Measurements from ENCODE around the gene CCDC47. TPM values are rescaled to one million over a fixed set of nuclear protein-coding genes. Genes with fewer than 3 reads are reported as not detected.

The CCDC47 gene
- polyA plus RNA-seq, 5 donors, result 79.7 to 107 (median 85.9) TPM

DNA sequence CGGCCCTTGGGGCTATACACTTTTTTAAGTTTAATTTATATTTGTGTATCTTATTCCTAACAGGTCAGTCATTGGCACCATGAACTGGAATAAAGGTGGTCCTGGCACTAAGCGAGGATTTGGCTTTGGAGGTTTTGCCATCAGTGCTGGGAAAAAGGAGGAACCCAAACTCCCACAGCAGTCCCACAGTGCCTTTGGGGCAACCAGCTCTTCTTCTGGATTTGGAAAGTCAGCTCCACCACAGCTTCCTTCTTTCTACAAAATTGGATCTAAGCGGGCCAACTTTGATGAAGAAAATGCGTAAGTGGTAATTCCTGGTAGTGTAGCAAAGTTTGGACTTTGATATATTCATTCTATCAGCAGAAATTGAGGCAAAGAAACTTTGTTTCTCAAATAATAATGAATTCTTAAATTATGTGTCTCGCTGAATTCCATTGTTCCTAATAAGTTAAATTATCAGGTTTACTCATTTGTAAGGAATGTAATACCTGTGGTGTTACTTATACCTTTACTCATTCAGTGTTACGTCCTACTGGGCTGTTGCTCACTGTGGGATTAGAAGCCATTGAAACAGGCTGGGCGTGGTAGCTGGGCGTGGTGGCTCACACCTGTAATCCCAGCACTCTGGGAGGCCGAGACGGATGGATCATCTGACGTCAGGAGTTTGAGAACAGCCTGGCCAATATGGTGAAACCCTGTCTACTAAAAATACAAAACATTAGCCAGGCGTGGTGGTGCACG, 13.7 kb upstream of the CCDC47 start:
- no peak for DNase-seq

GRCh38 chr17:63786117-63786516, 12.7 kb upstream of the CCDC47 start:
- no peak for DNase-seq

DNA sequence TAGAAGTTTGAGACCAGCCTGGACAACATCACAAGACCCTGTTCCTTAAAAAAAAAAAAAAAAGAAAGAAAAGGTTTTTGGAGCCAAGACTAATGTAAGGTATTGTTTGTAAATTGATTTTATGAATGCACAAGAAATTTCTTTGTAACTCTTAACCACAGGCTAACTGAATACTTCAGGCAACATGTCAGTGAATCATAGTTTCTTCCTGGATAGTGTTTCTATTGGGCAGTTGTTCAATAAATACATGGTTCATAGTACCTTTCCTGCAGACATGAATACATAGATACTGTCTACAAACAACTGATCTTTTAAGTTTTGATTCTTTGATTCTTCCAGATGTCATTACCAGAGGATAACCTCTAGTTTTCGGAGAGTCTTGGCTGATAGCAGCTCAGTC, 12.2 kb upstream of the CCDC47 start:
- DNase-seq, result no peak

DNA sequence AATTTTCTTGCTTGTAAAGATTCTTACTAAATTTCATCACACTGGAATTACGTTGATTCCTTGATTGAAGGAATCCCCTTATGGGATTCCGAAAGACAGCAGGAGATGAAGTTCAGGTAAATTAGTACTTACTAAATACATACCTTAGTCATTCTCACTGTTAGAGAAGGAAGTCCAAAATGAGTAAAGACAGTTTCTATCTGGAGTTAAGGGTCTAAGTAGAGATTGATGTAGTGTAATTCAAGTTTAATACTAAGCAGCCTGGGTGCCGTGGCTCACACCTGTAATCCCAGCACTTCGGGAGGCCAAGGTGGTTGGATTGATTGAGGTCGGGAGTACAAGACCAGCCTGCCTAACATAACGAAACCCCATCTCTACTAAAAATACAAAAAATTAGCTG, 10.1 kb upstream of the CCDC47 start:
- DNase-seq, result no peak

DNA sequence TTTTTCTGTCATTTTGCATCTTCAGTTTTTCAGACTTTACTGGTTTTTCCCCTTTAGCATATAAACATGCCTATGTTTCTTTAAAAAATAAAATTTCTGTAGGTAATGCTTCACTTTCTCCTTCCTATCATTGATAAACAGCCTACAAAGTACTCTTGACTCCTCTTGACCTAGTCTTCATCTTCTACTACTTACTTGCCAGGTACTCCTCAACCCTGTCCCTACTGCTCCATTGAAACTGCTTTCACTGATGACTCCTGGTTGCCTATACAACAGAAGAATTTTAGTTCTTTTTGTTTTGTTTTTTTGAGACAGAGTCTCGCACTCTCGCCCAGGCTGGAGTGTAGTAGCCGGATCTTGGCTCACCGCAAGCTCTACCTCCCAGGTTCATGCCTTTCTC, 7.5 kb upstream of the CCDC47 start:
- no peak for DNase-seq

GRCh38 chr17:63780507-63780906, 7.1 kb upstream of the CCDC47 start:
- DNase-seq, result no peak

- DNase-seq, result no peak
These were observed 2.0 kb upstream of the CCDC47 start for GRCh38 chr17:63775420-63775819.

DNA sequence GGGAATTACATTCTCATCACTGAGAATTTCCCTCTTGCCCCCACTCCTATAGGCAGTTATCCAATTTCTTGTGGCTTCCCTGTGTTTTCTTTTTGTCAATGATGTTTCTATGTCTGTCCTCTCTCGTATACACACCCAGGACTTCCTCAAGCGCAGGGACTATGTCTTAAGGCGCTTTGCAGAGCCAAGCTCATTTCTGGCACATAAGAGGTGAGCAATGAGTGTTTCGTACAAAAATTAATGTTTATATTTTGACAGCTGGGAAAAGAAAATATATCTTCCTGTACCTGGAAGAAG, 1.5 kb upstream of the CCDC47 start:
- peak in 1 of 2 donors; percentile 2 for DNase-seq

DNA sequence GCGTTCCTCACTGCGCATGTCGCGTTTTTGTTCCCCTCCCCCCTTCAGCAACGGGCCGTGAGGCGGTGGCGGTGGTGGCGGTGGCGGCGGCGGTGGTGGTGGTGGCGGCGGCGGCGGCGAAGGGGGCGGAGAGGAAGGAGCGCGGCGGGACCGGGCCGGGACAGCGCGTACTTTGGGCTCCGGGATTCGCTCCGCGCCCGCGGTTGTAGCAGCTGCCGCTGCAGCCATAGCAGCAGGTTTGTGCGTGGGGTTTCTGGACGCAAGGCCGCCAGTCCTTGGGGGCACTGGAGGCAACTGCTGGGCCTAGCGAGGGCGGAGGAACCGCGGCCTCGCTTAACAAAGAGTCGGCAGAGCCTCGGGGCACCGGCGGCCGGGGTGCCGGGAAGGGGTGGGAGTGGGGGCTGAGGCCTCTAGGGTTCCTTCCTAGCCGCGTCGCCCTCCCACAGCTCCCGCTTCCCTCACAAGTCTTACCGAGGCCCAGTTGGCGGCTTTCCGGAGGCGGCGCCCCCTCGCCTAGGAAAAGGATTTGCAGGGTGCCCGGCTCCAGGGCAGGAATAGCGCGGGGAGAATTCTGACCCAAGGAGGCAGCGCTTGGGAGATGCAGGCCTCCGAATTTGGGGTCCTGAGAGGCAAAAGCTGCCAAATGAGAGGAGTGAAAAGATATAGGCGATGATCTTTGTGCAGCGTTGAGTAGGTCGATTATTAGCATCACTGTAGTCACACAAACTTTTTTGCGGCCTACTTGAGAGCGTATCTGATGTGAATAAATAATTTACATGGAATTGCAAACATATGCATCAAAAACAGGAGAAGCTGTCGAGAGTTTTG, 958 bp upstream of the CCDC47 start, which contains the start of gene DDX42:
Gene DDX42 (plus strand): TSS at position 30 of the 828 bp plus-strand sequence. CDS start 12,880 bp downstream, outside the sequence.
- peak; percentile 50 to 56 for DNase-seq

DNA sequence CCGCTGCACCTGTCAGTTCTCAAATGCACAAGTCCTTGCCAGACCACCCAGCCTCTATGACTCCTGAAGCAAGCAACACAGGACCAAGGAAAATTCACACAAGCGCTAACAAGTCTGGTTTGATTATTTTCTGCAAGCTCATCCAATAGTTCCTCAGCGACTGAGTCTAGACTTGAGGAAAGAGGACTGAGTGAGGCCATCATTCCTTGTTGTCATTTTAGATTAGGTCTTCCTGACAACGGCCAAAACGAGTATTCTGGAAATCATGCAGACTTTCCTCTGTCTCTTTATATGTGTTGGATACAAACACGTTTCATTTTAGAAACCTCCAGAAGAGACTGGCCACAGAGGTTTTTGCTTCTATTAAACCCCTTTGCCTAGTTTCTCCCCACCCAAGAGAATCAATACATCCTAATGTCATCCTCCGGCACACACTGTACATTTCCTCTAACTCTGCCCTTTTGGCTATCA, 561 bp downstream of the CCDC47 start:
- DNase-seq, result peak in 1 of 2 donors; percentile 15

- DNase-seq, result no peak
These were observed 5.0 kb downstream of the CCDC47 start for GRCh38 chr17:63768433-63768832.

- DNase-seq, result no peak
These were observed 6.6 kb downstream of the CCDC47 start for GRCh38 chr17:63766754-63767153.

GRCh38 chr17:63764716-63765115, 8.7 kb downstream of the CCDC47 start:
- peak in 1 of 2 donors; percentile 83 for DNase-seq

DNA sequence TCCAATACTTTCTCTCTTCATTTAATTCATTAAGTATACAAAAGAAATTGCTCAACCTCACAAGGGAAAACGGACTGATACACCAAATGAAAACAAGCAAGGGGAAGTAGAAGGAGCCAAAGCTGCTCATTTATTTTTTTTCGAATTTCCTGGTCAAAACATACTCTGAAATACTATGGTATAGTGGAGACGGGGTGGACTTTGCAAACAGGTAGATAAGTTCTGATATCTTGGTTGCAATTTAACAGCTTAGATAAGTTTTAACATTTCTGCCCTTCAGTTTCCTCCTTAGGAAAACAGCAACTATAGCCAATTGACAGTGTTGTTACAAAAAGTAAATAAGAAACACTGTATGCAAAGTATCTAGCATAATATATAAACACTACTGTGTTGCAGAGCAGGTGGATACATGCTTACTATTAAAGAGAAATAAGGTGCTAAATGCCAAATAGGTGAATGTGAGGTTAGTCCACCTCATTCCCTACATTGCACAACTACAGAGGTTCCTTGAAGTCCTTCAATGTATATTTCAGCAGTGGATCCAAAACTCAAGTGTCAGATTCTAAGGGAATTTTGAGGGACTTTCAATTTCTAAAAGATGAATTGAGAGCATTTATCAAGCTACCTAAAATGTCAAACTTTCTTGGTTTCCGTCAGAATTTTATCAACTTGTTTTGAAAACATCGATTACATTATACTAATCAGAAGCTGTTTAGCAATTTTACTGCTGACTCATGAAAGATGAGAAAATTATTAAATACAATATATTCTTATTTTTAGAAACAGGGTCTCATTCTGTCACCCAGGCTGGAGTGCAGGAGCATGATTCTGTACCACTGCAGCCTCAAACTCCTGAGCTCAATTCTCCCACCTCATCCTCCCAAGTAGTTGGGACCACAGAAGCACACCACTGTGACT, 11.0 kb downstream of the CCDC47 start:
- DNase-seq, result no peak

- DNase-seq, result no peak
These were observed 12.4 kb downstream of the CCDC47 start for GRCh38 chr17:63760771-63761539.

DNA sequence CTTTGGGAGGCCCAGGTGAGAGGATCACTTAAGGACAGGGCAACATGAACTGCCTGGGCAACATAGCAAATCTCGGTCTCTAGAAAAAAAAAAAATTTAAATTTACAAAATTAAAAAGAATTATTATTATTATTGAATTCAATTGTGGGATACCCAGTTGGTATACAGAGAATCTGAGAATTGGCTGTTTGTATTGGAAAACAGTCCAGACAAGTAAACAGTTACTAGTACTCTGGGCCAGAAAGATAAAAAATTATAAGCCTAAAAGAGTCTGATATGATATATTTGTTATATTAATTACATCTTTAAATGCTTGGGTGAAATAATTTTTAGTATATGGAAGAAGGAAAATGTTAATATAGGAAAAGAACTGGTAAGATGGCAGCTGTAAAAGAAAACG, 15.0 kb downstream of the CCDC47 start:
- no peak for DNase-seq

GRCh38 chr17:63754046-63754445, 19.4 kb downstream of the CCDC47 start:
- DNase-seq, result no peak

- no peak for DNase-seq
These were observed 20.2 kb downstream of the CCDC47 start for GRCh38 chr17:63753215-63753614.

- DNase-seq, result no peak
These were observed 20.7 kb downstream of the CCDC47 start for GRCh38 chr17:63752707-63753106.

GRCh38 chr17:63751806-63752205, 21.6 kb downstream of the CCDC47 start:
- DNase-seq, result no peak

Data from right lung (tissue), 5 donors.